ENCODE measurements around the gene RAC2.

DNA sequence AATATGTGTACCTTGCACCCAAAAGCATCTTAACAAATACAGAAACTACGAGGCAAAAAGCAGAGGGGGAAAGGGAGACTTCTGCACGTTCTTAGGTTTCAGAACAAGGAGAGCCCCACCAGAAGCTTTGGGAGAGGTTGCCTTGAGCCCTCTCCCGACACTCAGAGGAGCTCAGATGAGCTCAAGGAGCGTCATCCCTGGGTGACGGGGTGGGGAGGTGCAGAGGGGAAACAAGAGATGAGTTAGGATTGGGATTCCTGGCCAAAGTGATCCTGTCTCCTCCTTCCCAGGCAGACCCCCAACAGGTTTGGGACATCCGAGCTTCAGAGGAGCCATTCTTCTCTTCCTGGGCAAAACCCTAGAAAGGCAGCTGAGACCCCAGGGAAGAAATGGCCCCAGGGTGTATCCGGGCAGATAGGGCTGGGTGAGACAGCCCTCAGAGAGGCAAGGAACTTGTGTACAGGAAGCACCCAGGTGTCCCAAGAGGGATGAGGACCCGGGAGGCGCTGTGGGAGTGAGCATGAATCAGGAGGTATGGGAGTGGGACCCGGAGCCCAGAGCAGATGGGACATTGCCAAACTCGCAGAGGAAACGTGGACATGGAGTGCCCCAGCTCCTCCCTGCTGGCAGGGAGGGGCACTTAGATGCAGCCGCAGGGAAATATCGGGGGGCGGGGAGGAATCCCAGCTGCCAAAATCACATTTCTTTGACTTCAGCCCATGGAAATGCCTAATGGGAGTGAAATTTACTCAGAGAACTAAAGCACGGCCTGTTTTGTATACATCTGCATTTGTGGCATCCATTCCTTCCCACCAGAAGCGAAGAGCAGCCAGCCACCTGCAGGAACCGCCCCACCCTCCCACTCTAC, 68.4 kb downstream of the RAC2 start:
- TF ChIP-seq, protein P1, sequence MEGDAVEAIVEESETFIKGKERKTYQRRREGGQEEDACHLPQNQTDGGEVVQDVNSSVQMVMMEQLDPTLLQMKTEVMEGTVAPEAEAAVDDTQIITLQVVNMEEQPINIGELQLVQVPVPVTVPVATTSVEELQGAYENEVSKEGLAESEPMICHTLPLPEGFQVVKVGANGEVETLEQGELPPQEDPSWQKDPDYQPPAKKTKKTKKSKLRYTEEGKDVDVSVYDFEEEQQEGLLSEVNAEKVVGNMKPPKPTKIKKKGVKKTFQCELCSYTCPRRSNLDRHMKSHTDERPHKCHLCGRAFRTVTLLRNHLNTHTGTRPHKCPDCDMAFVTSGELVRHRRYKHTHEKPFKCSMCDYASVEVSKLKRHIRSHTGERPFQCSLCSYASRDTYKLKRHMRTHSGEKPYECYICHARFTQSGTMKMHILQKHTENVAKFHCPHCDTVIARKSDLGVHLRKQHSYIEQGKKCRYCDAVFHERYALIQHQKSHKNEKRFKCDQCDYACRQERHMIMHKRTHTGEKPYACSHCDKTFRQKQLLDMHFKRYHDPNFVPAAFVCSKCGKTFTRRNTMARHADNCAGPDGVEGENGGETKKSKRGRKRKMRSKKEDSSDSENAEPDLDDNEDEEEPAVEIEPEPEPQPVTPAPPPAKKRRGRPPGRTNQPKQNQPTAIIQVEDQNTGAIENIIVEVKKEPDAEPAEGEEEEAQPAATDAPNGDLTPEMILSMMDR (IDR thresholded peaks at IDR 0.05), result no peak
- no peak for TF ChIP-seq POLR2A (IDR thresholded peaks at IDR 0.05)
- TF ChIP-seq POLR2AphosphoS5 (IDR thresholded peaks at IDR 0.05), result no peak
- no peak for TF ChIP-seq EP300 (IDR thresholded peaks at IDR 0.05)
